AML-193 (cell line): ENCODE measurements around the gene HSPG2.

ENCODE experiments used
- DNase-seq, 2 experiments: peaks; one replicate each; lab custom pipeline; 2025; lab: John Stamatoyannopoulos, UW

Gene HSPG2

DNA sequence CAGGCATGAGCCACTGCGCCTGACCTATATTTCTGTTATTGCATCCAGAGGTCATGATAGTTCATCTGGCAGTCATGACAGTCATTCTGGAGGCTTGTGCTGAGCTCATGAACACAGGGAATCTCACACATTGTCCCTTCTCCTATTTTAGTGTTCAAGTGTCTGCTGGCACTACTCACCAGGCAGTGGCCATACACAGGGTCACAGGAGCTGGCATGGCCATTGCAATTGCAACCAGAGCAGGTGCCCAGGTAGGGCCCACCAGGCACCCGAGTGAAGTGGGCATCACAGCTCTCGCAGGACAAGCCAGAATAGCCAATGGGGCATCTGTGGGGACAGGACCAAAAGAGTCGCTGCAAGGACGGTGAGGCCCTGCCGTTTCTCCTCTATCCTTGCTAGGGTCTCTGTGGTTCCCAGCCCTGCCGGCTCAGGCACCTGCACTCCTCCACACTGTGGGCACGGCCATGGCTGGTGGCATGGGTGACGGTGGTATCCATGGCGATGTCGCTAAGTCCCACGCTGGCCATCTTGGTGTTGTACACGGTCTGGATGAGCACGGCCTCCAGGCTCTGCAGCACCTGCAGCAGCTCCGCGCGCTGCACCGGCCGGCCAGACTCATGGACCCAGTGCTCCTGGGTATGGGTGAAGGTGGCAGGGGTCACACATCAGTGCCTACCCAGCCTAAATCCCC lies 57.0 kb downstream of the HSPG2 start:
- no peak for DNase-seq

DNA sequence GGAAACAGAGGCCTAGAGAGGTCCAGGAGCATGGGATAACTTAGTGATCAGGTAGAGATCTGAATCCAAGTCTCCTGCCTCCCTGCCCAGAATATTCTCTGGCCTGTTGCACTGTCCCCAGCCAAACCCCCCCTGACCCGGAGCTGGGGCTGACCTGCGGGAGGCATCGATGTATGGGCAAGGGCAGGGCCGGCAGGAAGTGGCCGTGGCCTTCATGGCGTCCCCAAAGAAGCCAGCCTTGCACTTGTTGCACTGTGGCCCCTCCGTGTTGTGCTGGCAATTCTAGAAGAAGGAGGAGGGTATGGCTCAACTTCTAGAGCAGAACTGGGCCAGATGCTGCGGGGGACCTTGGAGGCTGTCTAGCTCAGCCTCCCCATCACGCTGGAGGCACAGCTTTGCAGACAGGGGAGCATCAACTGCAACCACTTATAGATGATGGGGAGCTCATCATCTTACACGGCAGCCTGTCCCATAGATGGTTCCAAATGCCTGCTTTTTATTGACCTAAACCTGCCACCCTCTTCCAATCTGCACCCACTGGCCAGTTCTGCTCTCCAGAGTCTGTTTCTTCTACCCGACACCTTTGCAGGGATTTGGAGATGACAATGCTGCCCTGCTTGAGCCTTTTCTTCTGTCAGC lies 58.2 kb downstream of the HSPG2 start:
- no peak for DNase-seq

DNA sequence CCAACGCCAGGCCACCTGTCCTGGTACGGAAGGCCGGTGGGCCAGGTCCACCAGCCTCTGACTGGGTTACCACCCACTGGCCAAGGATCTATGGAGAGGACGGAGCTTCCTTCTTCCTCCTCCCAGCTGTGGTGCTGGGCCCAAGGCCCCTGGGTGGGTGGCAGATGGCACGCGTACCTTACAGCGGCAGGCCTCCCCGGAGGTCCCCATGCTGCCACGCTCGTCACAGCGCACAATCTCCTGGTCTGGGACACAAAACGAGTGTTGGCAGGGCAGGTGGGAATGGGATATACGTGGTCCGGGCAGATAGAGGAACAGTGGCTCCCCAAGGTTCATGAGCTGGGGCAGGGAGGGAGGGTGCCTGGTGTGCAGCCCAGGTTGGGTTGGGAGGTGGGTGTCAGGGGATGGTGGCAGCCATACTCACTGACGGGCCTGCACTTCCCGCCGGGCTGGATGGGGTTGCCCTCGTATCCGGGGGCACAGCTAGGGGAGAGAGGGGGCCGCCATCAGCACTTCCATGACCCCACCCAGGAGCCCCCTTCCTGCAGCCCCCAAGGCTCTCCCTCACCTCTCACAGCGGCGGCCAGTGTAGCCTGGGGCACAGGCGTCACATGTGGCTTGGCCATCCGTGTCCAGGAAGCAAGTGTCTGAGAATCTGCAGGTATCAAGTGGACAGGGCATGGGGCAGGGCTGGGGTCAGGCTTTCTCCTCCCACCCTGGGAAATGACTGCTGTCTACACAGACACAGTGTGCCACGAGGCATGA lies 58.9 kb downstream of the HSPG2 start:
- no peak for DNase-seq

DNA sequence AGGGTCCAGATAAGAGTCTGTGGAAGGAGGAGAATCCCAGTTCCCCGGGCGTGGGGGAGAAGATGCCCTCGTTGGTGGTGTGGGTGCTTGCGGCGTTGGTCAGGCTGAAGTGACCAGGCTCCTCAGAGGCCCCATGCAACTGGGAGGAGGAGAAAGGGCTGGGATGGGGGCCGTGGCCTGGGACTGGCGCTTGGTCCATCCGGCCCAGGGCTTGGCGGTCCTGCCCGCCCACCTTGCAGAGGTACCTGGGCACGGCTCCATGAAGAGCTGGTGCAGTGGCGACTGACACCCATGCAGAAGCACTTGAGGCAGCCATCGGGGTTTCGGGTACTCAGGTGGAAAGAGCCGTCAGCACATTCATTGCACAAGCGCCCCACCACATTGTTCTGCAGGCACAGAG lies 60.8 kb downstream of the HSPG2 start:
- DNase-seq = no peak

DNA sequence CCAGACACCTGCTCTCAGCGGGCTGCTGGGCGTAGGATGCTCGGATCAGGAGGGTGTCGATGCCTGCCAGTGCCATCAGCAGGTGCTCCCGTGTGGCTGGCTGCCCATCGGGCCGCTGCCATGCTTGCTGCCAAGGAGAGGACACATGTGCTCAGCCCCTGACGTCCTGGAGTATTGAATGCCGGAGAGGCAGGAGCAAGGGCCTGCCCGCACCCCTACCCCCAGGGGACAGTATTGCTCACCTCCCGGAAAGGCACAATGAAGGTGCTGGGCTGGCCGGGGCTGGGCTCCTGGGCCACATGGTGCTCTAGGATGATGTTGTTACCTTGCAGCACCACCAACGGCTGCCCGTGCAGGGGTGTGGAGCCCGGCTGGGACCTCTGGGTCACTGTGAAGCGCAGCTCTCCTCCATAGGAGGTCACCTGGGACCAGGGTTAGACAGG lies 61.5 kb downstream of the HSPG2 start:
- DNase-seq = no peak

DNA sequence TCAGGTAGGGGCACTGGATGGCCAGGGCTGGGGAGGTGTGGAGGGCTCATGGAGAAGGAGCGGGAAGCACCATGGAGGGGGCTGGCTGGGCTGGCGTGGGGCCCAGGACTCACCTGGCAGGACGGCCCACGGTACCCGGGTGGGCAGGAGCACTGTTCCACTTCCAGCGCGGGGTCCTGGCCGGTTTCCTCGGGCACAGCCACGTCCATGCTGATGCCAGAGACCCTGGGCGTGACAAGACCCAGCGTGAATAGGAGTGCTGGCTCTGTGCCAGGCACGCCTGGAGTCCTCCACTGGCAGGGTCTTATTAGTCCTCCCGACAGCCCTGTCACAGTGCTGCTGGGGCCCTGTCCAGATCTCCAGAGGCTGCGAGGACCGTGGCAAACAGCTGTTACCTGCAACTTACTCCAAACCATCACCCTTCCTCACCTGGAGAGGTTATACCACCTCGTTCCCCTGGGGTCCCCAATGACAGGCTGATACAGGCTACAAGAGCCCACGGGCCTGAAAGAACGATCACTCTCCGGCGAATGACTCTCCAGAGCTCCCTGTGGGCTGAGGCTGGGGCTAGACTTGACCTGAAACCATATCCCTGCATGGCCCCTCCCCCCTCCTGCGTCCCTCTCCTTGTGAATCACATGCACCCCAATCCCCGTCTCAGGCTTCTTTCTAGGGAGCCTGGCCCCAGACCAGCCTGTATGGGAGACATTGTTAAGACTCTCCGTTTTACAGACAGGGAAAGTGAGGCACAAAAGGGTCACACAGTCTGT lies 62.1 kb downstream of the HSPG2 start:
- DNase-seq = no peak

DNA sequence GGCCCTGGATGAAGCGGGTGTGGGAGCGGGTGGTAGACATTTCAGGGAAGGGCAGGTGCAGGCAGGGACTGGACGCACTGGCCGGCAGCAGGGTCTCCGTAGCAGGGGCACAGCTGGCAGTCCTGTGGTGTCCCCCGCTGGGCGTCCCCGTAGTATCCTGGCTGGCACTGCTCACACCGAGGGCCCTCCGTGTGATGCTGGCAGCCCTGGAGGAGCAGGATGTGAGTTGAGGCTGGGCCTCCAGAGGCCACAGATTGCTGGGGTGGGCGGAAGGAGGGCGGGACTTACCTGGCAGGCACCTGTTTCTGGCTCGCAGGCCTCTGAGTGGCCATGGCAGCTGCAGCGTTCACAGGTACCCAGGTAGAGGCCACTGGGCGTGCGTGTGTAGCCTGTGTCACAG lies 62.8 kb downstream of the HSPG2 start:
- no peak for DNase-seq

DNA sequence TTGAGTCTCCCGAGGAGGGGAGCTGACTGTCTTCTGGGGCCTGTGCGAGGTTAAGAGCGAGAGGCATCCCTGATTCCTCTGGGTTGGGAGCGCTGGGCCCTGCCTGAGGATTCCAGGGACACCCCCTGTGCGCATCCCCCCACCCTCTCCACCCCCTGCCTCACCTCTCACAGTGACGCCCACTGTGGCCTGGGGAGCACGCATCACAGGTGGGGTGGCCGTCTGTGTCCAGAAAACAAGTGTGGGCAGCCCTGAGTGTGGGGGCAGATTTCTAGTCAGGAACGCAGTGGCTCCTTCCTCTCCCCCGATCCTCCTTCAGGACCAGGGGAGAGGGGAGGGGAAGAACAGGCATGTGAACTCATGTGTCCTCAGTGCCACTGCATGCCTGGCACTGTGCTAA lies 63.3 kb downstream of the HSPG2 start:
- DNase-seq = no peak

DNA sequence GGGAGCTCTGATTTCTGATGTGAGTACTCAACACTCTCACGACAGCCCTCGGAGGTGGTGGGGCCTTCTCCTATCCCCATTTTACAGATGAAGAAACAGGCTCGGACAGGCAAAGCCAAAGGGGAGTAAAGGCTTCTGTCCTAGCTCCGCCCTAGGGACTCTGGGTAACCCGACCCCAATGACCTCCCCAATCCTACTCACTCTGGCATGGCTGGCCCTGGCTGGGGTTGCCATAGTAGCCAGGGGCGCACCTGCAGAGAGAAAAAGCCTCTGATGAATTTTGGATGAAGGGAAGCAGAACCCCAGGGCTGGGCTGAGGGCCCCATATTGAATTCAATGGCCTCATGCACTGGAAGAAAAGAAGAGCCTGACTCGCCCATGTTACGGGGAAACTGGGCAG lies 63.9 kb downstream of the HSPG2 start:
- DNase-seq = no peak

DNA sequence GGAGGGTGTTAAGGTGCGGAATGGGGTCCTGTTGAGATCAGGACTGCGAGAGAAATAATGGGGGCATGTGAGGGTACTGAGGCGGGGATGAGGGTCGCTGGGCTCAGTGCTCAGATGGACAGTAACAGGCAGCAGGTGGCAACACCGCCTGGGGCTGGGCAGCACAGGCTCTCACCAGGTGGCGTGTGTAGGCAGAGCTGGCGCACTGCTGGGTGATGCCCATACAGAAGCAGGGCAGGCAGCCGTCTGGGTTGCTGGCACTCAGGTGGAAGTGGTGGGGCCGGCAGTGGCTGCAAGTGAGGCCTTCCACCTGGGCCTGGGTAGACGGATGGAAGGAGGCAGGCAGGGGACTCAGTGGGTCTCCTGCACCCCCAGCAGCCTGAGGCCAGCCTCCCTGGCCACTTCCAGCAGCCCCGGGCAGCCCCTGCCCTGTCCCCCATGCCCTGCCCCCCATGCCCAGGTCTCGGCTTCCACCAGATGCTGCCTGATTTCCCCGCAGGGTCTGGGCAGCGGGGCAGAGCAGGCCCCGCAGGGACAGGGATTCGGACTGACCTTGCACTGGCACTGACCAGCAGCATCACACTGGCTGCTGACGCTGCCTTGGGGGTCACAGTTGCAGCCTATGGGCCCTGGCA lies 64.5 kb downstream of the HSPG2 start:
- no peak for DNase-seq

DNA sequence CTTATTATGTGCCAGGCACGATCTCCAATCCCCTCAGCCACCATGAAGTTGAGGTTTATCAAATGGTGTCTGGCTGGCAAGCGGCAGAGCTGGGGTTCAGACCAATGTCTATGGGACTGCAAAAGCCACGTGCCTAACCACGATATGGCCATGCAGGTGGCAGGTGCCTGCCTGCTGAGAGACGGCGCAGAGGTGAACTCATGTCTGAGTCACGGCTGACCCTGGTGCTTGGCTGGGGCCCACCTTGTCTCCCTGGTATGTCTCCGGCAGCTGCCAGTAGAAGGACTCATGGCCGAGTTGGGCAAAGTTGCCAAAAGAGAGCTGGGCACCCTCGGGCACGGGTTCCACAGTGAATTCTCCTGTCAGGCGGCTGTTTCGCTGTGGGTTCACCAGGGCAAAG lies 65.2 kb downstream of the HSPG2 start:
- DNase-seq = no peak

DNA sequence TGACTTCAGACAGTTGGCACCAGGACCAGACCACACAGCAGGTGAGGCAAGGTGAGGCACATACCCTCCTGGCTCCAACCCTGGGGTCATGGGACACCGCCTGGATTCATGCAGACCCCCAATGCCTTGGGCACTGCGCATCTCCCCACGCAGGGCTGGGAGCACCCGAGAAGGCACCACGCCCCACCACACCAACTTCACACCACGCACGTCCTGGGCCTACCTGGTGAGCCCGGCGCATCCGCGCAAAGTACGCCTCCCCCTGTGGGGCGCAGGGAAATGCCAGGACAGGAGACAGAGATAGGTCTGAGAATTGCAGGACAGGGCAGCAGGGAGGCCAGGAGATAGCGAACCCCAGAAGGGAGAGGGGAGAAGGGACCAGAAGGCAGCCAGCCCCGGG lies 66.5 kb downstream of the HSPG2 start:
- DNase-seq = no peak

DNA sequence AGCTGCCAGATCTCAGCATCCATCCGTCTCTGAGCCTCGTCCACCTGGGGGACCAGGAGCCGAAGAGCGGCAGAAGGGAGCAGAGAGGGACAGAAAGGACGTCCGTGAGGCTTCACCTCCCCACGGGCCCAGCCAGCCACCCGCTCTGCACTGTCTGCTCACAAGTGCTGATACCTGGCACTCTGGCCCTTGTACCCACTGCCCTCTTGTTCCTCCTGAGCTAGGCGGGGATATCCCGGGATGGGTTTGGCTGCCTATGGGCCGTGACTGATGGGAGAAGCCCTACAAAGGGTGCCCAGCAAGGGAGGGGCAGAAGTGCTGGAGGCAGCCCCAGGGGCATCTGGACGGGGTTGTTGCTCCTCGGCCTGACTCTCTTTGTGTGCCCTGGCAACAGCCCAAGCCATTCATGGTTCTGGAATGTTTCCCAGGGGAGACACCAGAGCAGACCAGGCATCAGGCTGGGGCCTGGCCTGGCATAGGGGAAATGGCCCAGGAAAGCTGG lies 67.4 kb downstream of the HSPG2 start:
- DNase-seq = no peak

DNA sequence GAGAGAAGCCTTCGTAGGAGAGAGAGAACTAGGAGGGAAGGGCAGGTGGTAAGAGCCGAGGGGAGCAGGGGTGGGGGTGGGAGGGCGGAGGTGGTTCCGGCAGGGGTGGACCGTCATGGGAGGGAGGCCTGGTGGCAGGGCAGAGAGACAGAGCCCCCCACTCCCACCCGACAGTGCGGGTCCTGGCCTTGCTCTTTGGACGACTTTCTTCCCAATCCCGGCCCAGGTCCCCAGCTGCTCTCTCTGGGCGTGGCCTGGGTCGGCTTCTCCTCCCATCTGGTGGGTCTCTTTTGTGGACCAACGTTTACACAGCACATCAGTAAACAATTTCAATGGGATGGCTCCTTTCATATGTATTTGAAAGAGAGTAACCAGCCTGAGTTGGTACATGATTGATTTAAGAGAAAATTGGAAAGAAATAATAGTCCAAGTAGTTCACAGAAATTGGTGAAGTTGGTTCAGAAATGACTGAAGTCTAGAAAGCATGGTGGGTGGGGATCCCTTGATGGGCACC lies 68.1 kb downstream of the HSPG2 start:
- no peak for DNase-seq

DNA sequence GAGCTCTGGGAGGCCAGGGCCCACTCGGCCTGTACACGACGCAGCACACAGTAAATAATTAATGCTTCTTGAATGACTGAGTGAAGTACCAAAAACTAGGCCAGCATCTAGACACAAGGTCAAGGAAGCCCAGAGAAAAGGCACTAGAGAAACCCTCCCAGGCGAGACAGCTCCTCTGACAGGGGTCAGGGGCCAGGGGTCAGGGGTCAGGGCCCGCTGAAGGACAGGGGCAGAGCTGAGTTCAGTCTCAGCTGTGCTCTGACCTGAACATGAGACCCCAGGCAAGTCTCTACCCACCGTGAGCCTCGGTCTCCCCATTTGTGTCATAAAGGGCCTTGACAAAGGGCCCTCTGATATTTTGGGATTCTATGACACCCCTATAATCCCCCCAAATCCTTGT lies 68.6 kb downstream of the HSPG2 start:
- DNase-seq = no peak

DNA sequence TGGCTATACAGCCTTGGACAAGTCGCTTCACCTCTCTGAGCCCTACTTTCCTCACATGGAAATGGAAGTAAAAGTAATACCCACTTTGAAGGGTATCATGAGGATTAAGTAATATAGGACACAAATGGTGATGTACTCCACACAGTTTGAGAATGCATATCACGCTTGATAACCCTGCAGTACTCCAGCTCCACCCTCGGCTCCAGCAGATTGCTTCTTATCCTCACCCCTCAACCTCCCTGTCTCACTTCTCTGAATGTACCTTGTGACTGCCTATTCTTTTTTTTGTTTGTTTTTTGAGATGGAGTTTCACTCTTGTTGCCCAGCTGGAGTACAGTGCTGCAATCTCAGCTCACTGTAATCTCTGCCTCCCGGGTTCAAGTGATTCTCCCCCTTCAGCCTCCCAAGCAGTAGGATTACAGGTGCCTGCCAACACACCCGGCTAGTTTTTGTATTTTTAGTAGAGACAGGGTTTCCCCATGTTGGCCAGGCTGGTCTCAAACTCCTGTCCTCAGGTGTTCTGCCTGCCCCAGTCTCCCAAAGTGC lies 69.6 kb downstream of the HSPG2 start:
- DNase-seq = no peak

DNA sequence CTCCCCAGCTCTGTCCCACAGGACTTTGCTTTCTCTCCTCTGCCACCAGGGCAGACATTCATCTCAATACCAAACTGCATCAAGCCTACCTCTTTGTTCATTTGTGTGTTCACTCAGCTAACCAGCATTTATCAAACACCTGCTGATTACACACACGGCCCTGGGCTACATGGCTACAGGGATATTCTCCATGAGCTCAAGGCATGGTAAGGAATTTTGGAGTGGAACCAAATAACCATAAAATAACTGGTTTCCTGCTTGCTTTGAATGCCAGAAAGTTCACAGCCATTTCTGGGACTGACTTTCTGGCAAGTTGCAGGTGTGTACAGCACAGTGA lies 70.4 kb downstream of the HSPG2 start:
- DNase-seq = no peak

DNA sequence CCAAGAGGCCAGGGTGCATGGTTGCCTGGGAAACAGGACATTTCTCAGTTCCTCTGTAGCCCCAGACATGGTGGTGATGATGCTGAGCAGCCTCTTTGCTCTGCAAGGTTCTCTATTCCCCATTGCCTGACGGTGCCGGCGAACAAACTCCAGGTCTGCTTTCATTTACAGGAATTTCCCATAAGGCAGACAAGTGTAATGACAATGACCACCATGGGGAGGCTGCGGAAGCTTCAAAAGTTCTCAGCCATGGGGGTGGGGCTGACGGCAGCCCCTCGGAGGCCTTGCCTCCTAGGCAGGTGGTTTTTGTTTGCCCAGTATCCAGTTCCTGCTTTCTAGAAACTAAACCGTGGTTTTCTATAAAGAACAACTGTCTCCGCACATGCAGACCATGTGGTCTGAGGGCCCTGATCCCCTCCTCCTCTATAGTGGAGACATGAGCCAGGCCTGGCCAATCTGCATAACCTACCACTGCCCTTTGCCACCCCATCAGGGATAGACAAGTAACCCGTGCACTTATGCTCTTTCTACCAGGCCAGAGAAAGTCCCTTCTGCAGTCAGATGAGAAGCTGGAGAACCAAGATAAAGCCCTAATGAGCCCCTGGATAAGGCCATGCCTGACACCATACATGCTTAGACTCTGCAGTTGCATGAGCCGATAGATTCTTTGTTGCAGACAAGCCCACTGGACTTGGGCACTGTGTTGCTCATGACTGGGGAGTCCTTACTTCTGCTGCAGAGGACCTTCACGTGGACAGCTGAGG lies 71.0 kb downstream of the HSPG2 start:
- no peak for DNase-seq

DNA sequence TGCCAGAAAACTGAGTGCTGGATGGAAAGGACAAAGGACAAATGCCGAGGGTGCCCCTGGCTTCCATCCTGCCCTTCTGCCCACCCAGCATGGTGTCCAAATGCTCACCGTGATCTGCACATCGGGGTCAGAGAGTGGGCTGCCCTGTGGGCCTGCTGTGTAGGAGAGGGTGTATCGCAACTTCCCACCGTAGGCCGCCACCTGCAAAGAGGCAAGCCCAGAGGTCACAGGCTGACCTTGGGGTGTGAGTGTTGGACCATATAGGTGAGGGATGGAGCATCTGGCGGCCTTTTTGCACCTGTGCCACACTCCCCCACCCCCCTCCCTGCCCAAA lies 71.5 kb downstream of the HSPG2 start:
- DNase-seq = no peak

DNA sequence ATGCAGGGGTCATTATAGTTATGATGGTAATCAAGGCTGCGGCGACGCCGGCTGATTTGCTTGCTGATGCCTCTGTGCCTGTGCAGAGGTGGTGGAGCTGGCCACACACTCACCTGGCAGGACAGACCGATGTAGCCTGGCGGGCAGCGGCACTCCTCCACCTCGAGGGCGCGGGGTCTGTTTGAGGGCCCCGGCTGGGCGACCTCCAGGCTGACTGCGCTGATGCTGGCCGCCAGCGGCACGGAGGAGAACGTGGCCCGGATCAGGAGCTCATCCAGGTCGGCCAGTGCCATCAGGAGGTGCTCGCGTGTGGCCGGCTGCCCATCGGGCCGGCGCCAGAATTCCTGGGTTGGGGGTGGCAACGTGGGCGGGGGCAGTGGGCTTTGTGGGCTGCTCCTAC lies 72.4 kb downstream of the HSPG2 start:
- no peak for DNase-seq

DNA sequence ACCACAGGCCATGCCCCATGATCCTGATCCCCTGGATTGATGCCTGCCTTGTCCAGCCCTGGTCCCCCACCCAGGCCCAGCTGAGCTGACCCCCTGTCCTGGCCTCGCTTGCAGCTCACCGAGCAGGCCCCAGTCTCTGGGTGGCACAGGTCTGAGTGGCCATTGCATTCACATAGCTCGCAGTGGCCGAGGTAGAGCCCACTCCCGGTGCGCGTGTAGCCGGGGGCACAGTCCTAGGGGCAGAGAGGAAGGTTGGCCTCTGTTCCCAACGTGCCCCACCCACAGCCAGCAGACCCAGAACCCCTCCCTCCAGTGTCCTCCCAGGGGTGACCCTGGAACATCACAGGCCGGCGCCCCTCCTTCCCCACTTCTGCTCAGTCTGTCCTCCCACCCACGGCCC lies 73.1 kb downstream of the HSPG2 start:
- DNase-seq = no peak
